Stimulated activated CD8-positive, alpha-beta memory T cell treated with anti-CD3 and anti-CD28 coated beads, Interleukin-4, amount 100 ng/mL, for 1 hour (primary cell): ENCODE data around the gene DMGDH.

Source experiments
- DNase-seq, 2 donors: peaks; one replicate each; pipeline ENCODE4 v3.0.0-alpha.2; 2020; ENCODE audit warnings: low read depth in 2 of 2, low spot score in 1 of 2

Gene DMGDH

GRCh38 chr5:79070350-79070667 lies 835 bp upstream of the DMGDH start:
- no peak for DNase-seq

DNA sequence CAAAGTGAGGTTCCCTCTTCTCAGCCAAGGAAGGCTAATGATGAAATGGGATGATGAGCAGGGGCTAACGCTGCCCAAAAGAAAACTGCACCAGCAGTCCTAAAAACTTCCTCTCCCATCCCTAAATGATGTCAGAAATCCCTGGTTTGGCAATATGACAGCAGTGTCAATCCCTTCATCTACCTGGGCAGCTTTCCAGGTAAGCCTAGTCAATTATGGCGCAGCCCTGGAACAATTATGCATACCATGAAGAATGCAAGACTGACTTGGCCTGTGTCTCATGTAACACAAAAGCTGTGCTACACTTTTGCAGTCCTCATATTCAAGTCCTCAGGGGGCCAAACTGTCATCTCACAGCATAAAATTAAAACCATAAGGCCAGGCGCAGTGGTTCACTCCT lies 7.0 kb downstream of the DMGDH start:
- DNase-seq, result no peak

- no peak for DNase-seq
Measured at GRCh38 chr5:79059674-79060073, 9.8 kb downstream of the DMGDH start.

DNA sequence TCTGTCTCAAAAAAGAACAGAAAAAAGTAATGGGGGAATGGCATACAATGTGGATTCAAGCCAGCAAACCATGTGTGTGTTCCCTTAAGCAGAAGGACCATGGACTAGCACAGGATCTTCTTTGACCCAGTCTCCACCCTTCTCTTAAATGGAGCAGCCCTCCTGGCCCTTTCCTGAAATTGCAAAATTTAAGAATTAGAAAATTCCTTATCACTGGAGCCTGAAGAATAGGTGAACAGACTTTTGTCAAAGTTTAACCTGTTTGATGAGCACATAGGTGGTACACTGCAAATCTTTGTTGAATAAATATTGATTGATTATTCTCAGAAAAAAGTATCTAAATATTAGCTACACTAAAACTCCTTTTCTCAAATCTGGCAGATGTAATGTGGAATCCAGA lies 12.6 kb downstream of the DMGDH start:
- no peak for DNase-seq

- DNase-seq, result no peak
Measured at GRCh38 chr5:79055017-79055416, 14.5 kb downstream of the DMGDH start.

DNA sequence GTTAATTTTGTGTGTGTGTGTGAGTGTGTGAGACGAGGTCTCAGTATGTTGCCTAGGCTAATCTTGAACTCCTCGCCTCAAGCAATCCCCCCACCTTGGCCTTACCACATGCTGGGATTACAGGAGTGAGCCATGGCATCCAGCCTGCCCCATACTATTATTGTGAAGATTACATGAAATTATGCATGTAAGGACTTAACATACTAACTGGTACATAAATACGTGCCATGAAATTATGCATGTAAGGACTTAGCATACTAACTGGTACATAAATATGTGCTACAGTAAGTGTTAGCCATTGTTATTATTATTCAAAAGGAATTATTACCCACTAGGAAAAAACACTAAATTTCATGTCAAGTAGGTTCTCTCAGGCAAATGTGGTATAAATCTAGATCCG lies 16.2 kb downstream of the DMGDH start:
- no peak for DNase-seq

DNA sequence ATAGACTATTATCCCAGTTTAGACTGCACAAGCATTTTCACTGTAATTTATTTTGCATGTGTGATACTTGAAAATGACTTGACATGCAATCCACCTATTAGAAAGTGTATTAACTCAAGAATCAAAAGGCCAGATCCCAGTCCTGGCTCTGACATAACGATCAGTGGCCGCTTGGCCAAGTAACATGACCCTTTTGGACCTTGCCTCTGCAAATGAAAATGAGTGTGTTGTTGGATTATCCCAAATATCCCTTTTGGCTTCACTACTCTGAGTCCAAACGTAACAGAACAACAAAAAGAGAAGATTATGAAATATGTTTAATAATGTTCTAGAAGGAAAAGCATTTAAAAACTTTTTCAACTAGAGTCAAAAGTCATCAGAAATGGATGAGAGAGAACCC lies 19.0 kb downstream of the DMGDH start:
- DNase-seq, result no peak

DNA sequence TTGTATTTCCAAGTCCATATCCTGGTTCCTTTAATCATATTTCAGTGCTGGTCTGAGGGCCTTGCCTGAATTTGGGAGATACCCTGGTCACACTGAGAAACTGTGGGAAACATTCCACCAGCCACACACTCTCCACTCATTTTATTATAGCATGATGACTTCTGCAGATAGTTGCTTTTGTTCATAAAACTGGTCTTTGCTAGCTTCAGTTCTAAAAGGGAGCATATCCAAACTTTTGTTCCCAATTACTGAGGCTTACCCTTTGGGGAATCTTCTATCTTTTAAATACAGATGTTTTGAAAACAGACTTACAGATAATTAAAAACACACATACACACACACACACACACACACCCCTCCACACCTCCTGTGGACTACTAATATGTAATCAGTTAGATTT lies 21.0 kb downstream of the DMGDH start:
- no peak for DNase-seq

DNA sequence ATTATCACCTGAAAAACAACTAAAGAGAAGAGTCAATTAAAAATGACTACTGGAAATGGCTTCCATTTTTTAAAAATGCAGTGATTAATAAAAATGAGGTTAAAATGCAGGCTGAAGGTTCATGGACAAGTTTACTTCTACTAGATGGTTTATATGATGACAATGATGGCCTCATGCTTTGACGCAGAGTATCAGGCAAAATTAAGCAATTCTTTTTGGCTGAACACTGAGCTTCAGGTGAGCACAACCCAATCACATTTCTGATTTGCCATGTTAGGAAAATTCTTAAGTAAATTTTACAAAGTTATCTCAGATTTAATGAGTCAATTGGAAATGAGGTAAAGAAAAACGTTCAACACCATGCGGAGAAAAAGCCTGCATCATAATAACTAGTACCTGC lies 22.3 kb downstream of the DMGDH start:
- DNase-seq, result no peak

- no peak for DNase-seq
Measured at GRCh38 chr5:79042188-79042587, 27.3 kb downstream of the DMGDH start.

DNA sequence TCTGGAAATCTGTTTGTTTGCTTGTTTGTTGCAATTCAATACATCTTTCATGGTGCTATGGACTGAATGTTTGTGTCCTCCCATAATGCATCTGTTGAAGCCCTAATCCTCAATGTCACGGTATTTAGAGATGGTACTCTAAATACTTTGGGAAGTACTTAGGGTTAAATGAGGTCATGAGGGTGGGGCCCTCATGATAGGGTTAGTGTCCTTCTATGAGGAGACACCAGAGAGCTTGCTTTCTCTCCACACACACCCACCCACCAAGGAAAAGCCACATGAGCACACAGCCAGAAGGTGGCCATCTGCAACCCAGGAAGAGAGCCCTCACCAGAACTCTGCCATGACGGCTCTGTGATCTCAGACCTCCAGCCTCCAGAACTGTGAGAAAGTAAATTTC lies 32.7 kb downstream of the DMGDH start:
- no peak for DNase-seq

GRCh38 chr5:79035237-79035636 lies 34.2 kb downstream of the DMGDH start:
- no peak for DNase-seq

DNA sequence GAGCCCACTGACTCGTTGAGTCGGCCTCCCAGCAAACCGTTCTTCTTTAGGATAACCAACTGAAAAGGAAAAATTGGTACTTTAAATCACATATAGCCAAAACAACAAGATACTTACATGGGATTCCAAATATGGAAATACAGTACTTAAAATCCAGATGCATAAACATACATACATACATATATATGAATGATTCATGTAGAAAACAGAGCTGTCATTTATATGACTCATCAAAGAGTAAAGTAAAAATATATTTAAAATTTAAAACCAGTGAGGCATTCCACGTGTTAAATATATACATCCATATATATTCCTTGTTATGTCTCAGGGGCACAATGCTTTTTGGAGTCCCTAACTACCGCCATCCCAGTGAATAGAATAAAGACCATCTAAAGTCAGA lies 36.7 kb downstream of the DMGDH start:
- DNase-seq, result no peak

DNA sequence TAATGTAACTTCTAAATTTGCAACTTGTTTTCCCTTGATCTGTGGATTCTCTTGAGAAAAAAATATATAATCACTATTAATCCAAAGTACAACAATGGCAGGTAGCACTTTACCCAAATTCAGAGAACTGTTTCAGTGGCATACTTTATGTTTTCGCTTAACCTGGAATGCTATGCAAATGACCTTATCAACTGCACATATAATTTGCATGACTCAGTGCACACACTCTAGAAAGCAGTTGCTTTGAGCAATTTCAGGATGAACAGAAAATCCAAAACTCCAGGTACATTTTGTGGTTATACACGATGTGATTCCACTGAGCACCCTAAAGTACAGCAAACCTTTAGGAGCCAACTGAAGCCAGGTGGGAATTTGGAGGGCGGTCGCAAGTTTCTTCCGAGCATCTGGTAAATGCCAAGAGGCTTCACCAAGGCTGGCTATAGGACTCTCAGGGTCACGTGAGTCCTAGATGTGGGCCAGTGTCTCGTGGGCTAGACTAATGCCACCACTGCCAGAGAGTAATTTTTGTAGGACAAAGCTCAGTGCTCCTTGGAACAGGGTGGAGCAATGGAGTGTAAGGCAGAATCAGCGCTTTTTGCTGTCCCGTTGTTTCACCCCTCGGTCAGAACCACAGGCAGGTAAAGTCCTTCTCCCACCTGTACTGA lies 37.3 kb downstream of the DMGDH start:
- DNase-seq, result no peak

DNA sequence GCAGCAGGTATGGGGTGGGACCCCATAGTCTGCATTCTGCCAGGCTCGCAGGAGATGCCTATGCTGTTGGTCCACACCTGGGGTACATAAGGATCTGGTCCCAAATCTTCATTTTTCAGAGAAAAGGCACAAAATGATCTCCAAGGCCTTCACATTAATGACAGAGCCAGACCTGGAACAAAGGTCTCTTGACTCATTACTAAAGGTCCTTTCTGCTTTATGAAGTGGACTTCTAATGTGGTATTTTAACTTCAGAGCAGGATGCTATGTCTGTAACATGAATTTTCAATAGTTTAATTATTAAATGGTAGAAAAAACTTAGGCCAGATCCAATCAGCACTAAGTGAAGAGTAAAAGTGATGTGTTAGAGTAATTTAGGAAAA lies 38.0 kb downstream of the DMGDH start:
- no peak for DNase-seq

- DNase-seq, result no peak
Measured at GRCh38 chr5:79030663-79031484, 38.6 kb downstream of the DMGDH start.

- DNase-seq, result peak in 1 of 2 donors; percentile 10
Measured at GRCh38 chr5:79025054-79025472, 44.4 kb downstream of the DMGDH start.

GRCh38 chr5:79023947-79024346 lies 45.5 kb downstream of the DMGDH start:
- DNase-seq, result no peak

- DNase-seq, result no peak
Measured at GRCh38 chr5:79023348-79023747, 46.1 kb downstream of the DMGDH start.

- DNase-seq, result no peak
Measured at GRCh38 chr5:79022771-79023170, 46.7 kb downstream of the DMGDH start.

DNA sequence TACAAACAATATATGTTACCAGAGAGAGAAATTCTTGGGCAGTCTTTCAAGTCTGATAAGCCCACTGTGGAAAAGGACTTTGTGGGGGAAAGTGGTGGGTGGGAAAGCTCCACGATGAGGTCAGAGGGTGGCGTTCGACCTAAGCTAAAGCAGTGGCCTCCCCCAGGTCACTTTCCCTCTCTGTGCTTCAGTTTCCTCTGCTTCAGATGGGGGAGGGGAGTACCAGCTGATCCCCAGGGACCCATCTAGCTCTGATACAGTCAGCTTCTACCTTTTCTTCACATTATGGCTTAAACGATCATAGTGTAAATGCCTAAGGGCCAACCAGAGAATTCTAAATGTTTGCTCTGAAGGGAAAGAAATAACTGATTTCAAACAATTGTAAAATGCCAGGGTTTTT lies 47.7 kb downstream of the DMGDH start:
- DNase-seq, result no peak

GRCh38 chr5:79020861-79021561 lies 48.5 kb downstream of the DMGDH start:
- DNase-seq, result no peak
